ENCODE measurements around the gene ATP5MC3.
"Not testable (repeated sequence)": the region's sequence is repeated elsewhere in the genome, so short reads cannot be mapped to it uniquely, and the experiment has no call there.

ATP5MC3 gene

DNA sequence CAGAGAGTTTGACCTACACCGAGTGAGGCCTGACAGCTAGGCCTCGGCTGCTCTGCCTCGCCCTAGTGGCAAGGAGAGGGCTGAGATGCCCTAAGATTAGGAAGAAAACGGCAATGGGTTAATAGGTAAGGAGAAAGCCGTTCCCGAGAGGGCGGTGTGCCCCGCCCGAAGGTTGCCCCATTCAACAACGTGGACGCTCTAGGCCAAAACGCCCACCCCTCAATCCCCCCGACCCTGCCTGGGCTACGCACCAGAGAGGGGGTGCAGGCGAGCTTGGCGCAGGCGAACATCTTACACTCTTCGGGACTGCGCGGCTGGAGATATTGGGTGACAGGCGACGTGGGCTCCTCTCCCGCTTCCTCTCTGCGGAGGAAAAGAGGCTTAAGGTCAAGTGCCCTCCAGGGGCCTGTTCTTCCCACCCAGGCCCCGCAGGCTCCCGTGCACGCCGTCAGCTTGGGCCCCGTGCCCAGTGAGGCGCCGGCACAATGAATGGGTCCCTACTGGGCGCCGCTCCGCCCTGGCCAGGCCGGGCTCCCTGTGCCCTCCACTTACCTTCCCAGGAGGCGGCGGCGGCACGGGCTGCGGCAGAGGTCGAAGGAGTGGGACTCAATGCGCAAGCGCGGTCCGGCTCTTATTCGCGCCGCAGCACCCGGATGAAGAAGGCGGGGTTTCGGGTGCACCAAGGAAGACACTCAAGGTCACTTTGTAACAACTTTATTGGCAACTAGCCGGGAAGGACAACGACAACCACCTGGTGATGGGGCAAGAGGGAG is at the start of gene ATP5MC3:
Gene ATP5MC3, minus strand, starts transcription at position 607 of the 773 bp plus-strand sequence. Its CDS starts 317 bp downstream, at position 290.
- peak; percentile 88 for DNase-seq

DNA sequence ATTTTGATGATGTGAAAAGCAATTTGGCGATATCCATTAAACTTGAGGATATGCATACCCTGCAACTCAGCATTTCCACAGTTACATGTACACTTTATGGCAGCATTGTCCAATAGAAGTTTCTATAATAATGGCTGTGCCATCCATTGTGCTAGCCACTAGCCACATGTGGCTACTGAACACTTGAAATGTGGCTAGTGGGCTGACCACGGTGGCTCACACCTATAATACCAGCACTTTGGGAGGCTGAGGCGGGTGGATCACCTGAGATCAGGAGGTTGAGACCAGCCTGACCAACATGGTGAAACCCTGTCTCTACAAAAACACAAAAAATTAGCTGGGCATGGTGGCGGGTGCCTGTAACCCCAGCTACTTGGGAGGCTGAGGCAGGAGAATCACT is 47.1 kb upstream of the ATP5MC3 start:
- DNase-seq, result not testable (repeated sequence)

DNA sequence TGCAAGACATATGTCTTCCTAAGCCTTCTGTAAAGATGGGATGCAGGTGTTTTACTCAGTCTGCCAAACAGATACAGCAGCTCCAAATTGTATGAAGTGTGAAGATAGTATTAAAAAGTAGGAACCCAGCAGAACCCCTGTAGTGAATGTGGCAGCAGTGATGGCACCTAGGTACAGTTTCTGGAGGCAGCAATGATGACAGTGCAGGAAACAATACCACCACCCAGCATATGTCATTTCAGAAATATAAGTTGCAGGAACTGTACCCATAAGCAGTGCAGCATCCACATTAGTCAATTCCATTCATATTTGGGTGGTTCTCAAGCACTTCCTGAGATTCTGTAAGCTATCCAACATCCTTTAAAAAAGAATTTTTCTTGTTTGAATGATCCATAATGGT is 46.7 kb upstream of the ATP5MC3 start:
- DNase-seq, result no peak

DNA sequence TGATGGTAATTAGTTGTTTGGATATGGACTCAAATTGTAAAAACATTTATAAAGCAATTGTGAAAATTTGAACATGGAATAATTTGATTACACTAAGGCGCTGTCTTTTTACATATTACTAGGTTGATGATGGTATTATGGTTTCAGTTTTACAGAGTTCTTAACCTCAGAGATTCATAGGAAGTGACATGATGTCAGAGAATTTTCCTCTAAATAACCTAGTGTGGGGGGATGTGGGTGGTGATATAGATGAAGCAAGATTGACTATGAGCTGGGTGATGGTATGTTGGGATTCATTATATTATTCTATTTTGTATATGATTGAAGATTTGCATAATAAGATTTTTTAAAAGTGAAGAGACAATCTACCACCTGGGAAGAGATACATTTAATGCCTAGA is 45.9 kb upstream of the ATP5MC3 start:
- DNase-seq, result no peak

DNA sequence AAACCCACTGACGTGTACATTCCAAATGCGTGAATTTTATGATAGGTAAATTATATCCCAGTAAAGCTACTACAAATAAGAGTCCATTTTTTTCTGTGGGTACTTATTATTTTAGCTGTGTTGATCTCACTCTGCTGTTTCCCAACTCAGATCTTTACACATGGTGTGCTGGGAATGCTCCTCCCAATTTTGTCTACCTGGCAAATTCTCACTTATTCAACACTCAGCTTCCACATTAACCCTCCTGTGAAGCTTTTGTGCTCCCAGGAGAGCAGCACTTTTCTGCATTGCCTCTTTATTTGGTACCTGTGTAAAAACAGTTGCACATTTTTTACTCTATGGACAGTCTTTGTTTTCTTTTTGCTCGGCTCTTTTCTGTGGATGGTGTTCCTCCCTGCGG is 38.6 kb upstream of the ATP5MC3 start:
- no peak for DNase-seq

DNA sequence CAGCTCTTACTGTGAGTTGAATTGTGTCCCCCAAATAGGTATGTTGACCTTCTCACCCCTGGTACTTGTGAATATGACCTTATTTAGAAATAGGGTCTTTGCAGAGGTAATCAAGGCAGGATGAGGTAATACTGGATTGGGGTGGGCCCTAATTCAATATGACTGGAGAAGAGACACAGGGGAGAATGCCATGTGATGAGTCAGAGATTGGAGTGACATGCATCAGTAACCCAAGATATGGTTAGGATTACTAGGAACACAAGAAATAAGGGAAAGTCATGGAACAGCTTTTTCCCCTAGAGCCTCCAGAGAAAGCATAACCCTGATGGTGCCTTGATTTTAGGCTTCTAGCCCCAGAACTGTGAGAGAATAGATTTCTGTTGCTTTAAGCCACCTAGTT is 37.0 kb upstream of the ATP5MC3 start:
- DNase-seq, result no peak

DNA sequence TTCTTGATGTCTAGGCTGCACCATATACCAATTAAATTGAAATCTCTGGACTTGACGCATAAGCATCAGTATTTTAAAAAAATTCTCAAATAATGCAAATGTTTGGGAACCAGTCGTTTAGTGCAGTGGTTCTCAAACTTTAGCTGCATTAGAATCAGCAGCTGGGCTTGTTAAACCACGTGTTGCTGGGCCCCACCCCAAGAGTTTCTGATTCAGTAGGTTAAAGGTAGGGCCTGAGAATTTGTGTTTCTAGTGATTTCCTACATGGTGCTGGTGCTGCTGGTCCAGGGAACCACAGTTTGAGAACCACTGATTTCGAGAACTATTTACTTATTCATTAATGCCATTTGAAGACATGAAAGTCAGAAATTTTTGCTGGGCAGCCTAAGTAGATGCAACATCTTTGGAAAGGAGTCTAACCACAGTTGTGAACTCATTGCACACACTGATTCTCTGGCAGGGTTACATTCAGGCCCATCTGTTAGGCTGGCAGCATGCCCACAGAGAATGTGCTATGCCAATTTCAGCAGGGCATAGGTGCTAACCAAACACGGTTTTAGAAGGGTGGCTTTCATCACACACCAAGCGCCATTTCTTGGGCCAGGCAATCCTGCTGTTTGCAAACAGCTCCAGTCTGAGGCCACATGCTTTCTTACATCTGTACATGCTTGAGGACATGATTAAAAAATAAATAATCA is 26.4 kb upstream of the ATP5MC3 start:
- no peak for DNase-seq

DNA sequence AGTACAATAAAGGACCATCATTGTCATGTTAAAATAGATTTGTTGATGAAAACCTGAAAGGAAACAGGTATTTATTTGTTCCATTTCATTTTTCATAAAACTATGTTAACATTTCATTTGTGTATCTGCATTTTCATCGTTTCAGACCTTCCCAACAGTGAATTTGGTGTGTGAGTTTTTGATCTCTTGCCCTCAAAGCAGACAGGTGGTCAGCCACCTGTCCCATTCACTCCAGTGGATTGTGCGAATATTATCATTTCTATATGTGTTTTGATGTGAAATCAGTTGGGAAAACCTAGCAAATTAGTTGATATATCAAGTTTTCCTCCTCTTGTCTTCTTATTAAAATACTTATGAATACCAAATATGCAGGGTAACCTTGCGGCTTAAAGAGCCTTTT is 25.4 kb upstream of the ATP5MC3 start:
- DNase-seq, result no peak

DNA sequence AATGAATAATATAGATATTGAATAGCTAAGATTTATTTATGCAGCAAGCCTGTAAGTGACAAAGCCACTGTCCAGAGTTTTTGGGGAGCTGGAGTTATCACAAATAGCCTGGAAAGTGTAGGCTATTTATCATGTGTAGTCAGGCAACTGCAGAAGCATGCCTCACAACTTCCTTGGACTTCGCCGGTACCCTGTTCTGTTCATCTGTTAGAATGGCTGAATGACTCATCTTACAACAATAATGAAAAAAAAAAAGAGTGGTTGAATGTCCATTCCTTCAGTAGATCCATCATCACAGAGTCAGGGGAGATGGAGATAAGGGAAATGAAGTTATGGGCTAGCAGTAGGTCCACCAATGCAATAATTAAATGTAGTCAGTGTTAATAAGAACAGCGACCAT is 24.0 kb upstream of the ATP5MC3 start:
- DNase-seq, result no peak

DNA sequence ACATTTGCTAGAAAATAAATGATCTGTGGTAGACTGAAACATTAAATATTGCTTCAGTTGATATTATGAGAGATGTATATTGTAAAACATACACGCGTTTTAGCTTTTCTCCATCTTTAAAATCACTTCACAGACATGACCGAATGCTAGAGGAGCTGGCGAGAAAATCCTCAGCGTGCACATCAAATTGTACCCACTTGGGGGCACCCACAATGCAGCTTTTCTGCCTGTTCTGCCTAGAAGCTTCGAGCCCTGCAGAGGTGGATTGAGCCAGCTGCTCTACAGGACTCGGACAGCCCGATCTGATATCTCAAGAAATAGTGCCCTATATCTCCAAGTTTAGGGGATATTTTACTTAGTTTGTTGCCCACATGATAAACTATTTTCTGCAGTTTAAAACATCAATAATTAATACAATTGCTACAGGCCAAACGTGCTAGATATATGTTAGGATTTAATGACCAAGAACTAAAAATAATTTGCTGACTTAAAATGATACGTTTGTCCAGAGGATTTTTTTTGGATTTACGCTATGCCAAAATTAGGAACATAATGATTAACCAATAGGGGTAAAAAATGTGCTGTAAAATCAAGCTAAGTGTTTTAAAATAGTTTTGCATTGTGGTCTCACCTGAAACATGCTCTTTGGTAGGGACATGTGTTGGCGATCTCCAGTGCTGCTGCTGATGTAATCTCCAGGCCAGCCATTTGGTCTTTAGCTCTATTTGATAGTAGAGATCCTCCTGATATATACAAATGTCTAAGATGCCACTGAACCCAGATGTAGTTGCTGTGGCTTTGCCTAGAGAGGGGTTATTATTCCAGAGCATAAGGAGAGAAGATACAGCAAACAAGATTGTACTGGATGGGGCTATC is 22.3 kb upstream of the ATP5MC3 start:
- peak; percentile 30 for DNase-seq

DNA sequence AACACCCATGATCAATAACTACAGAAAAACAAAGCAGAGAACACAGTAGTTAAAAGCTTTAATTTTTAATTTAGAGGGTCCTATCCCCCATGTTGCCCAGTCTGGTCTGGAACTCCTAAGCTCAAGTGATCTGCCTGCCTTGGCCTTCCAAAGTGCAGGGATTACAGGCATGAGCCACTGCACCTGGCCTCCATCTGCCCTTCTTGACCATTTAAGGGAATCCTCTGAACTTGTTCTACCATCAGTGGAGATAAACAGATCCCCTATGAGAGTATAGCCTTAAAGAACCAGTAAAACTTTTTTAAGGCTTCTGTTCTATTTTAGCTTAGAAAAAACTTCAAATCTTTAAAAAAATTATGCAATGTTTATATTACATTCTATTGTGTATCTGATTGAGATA is 13.5 kb upstream of the ATP5MC3 start:
- DNase-seq, result no peak

DNA sequence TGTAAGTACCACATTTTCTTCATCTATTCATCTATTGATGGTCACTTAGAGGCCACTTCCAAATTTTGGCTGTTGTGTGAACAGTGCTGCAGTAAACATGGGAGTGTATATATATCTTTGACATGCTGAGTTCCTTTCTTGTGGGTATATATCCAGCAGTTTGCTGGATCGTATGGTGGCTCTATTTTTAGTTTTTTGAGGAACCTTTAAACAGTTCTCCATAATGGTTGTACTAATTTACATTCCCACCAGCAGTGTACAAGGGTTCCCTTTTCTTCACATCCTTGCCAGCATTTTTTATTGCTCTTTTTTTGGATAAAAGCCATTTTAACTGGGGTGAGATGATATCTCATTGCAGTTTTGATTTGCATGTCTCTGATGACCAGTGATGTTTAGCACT is 7.3 kb upstream of the ATP5MC3 start:
- DNase-seq, result no peak

DNA sequence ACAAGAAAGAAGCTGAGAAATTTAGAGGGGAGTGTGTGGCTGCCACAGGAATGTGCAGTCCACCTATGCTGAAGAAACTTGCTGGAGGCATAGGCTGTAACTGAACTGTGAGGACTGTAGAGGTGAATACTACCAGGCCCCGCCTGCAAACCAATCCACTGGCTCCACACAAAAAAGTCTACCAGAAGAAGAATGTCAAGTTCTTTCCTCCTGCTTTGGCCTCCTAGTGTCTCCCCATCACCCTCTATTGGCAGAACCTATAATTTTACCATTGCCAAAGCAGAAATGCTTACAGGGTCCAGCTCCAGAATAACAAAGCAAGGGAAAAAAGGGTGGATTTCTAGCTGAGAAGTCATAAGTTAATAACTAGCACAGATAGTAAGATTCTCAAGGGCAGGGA is 5.9 kb upstream of the ATP5MC3 start:
- no peak for DNase-seq

DNA sequence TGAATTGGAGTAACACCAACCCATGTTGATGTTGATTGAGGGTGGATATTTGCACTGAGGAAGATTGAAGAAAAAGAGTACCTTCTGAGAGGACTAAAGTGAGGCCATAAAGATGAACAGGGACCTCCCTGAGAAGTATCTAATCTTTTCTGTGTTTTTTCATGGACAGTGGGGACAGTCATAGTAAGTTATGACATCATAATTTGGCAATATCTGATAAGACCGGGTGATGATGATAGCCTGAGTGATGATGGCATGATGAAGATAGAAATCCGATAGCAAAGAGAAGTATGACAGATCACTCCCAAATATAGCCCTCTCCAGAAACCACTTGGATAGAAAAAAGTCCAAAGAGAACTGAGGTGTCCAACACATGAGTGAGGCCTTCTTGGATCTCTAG is 2.2 kb upstream of the ATP5MC3 start:
- DNase-seq, result no peak

DNA sequence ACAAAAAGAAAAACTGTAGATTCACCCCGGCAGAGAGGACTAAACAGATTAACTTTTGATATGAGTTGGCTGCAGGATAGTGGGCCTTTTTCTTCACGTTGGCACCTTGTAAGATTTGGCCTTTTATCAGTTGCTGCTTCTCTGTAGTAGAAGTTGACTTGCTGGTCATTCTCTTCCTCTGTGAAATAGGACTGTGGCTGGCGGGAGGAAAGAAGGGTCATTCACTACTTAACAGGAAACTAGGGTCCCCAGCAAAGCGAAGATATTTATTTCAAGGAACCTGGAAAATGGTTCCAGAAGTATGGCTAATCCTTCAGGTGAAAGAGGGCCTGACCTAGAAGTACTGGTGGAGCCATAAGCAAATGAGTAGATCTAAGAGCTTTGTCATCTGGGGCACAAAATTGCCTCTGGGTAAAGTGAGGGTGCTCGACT is 383 bp upstream of the ATP5MC3 start:
- DNase-seq, result no peak

DNA sequence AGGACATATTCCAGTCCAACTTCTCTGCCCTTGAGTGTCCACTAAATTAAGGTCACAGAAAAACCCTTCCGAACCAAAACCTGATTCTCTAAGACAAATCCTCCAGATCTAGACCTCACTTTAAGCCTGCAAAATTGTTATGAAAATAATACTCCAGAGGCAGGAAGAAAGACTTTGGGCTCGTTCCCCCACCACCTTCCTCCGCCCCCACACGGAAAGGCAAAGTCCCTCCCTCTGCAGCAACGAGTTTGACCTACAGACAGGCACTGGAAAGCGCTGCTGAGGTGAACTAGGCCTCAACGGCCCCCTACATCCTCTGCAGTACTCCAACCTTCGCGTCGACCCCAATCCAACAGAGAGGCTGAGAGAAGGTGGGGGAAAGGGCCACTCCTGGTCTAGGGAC is 808 bp downstream of the ATP5MC3 start:
- DNase-seq, result peak; percentile 19

DNA sequence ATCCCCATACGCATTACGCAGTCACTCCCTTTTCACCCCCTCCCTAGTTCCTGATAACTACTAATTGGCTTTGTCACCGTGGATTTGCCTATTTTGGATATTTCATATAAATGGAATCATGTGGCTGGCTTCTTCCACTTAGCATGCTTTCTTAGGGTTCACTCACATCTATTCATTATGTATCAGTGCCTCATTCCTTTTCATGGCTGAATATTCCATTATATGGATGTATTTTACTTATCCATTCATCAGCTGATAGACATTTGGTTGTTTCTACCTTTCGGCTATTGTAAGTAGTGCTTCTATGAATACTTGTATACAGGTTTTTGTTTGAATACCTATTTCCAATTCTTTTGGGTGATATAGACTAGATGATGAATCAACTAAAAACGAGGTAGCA is 4.9 kb downstream of the ATP5MC3 start:
- DNase-seq, result no peak

DNA sequence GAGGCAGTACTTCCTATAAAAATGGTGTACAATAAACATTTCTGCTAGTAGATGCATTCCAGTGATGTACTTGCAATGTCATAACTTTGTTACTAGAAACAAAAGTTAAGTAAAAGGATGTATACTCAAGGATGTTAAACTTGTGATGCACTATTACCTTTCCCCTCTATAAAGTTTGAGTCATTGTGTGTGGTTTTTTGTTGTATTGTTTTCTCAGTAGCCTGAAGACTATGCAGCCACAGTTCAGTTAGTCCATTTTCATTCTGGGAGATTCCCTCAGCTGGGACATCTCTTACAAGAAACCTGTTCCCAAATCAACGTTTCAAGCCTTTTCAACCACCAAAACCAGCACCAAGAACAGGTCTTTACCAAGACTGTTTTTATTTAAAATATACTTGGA is 5.6 kb downstream of the ATP5MC3 start:
- DNase-seq, result no peak

DNA sequence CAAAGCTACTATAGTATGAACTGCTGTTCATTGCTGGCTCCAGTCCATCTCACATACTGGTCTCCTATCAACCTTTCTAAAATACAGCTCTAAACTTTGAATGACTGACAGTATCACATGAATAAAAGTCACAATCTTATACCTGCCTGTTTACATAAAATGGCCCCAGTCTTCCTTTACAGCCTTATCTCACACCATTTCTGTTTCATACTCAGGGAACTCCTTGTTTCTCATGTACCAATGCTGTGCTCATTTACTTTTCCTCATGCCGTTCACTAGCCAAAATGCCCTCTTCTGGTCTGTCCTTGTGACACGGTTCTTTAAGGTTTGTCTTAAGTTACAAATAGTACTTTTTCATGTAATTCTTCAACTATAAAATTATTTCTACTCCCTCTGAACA is 6.2 kb downstream of the ATP5MC3 start:
- DNase-seq, result no peak

DNA sequence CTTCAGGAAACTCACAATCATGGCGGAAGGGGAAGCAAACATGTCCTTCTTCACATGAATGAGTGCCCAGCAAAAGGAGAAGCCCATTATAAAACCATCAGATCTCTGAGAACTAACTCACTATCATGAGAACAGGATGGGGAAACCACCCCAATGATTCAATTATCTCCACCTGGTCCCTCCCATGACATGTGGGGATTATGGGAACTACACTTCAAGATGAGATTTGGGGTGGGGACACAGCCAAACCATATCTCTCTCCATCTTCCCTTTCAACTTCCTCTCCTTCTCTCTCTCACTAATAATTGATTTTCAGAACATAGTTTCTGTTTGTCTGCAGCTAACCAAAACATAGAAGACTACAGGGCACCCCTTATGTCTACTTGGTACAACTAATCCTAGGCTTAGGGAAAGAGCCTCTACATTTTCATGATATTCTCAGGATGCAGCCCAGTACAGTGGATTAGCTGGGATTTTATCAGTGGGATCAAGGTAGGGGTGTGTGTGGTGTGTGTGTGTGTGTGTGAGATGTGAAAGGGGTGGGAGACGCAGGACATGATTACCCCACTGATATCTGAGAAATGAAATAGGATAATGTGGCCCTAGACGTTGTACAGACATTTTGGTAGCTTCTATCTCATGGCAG is 10.7 kb downstream of the ATP5MC3 start:
- no peak for DNase-seq

DNA sequence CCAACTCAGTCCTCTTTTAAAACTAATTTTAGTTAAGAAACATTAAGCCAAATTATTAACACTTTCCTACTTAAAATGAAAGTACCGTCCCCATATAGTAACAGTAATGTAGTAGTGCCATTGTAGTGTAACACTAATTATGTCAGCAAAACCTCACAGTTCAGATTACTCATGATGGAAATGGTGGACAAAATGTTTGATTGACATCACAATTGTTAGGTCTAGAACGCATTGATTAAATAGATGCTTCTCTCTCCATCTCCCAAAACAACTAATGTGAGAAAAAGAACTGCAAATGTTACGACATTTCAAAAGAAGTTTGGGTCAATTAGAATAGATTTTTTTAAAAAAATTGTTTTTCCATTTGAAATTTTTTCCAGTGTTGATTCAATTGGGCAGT is 12.3 kb downstream of the ATP5MC3 start:
- no peak for DNase-seq

DNA sequence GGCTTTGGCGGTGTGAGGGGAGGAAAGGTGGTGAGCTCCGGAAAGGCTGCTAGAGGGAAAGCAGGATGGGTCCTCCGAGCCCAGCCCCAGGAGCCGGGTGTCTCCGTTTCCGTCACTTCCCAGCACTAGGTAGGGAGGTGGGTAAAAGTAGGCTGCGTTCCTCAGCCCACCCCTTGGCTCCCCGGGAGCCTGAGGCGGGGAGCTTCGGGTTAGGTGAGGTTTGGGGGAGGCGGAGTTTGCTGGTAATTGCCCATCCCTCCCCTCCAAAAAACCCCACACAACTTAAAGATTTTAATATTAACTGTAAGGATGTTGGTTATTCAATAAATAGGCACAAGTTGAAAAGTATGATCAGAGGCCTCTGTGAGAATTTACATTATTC is 13.0 kb downstream of the ATP5MC3 start:
- no peak for DNase-seq
